Adipocyte (in vitro differentiated cells): Measurements from ENCODE around the gene OR7D4.
A peak's percentile ranks its signal among the peaks of the same experiment; 100 is the strongest.
"Not testable (repeated sequence)": the region's sequence is repeated elsewhere in the genome, so short reads cannot be mapped to it uniquely, and the experiment has no call there.

ENCODE experiments used
- DNase-seq: peaks from one replicate; pipeline ENCODE4 v3.0.0-alpha.2; 2015; ENCODE audit warnings: low read depth
- H3K27me3 ChIP-seq: replicated peaks from 2 replicates; pipeline ENCODE4 v1.7.0; 2013; ENCODE audit warnings: mild to moderate bottlenecking, low read length, moderate library complexity; ENCODE audit not compliant: control insufficient read depth, insufficient read depth
- H3K36me3 ChIP-seq: 2 replicates; pipeline ENCODE4 v1.7.0; 2013; ENCODE audit warnings: low read length, mild to moderate bottlenecking, moderate library complexity; ENCODE audit not compliant: control insufficient read depth, insufficient read depth, severe bottlenecking
- H3K4me1 ChIP-seq: 2 replicates; pipeline ENCODE4 v1.7.0; 2013; ENCODE audit warnings: mild to moderate bottlenecking, low read length, moderate library complexity; ENCODE audit not compliant: control insufficient read depth, insufficient read depth
- H3K4me3 ChIP-seq: 2 replicates; pipeline ENCODE4 v1.7.0; 2013; ENCODE audit warnings: mild to moderate bottlenecking, low read length, moderate library complexity
- H3K9ac ChIP-seq: 2 replicates; pipeline ENCODE4 v1.7.0; 2013; ENCODE audit warnings: mild to moderate bottlenecking, low read length, moderate library complexity
- H3K9me3 ChIP-seq: 2 replicates; pipeline ENCODE4 v1.7.0; 2013; ENCODE audit warnings: mild to moderate bottlenecking, low read length, moderate library complexity; ENCODE audit not compliant: control insufficient read depth

OR7D4 gene

DNA sequence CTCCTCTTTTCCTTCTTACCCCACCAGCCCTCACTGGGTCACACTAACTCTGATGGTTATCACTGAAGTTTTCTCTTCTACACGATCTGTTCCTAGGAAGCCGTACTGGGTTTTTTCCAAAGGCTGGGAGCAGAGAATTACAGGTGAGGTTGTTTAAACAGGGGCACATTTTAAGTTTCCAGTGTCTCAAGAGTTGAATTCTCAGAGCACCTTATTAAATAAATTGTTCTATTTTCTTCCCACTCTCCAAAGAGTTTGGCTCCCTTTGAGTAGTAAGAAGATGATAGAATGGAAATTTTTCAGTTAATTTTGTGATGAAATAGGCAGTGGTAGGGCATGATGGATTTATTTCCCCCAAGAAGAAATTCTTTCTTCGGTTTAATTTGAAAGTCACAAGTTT, at the start of gene OR7D4:
Gene OR7D4, minus strand, starts transcription at position 101 of the 400 bp plus-strand sequence. CDS start 4,752 bp downstream, outside the sequence.
- Histone ChIP-seq H3K36me3 (no peaks in the 10 kb centered on the region), H3K4me3 (no peak within 1 kb of the TSS), H3K27me3 (no peaks in the 10 kb centered on the region), H3K9ac (no peak within 1 kb of the TSS), H3K4me1 (no peaks in the 10 kb centered on the region), H3K9me3 (peaks cover 3% of the 10 kb centered on the region)
- no peak for DNase-seq

DNA sequence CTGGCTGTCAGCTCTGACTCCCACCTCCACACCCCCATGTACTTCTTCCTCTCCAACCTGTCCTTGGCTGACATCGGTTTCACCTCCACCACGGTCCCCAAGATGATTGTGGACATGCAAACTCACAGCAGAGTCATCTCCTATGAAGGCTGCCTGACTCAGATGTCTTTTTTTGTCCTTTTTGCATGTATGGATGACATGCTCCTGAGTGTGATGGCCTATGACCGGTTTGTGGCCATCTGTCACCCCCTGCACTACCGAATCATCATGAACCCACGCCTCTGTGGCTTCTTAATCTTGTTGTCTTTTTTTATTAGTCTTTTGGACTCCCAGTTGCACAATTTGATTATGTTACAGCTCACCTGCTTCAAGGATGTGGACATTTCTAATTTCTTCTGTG, 31.8 kb upstream of the OR7D4 start:
- no peak for DNase-seq
- Histone ChIP-seq H3K4me1 (no peaks in the 10 kb centered on the region), H3K36me3 (no peaks in the 10 kb centered on the region), H3K4me3 (no peak overlapping the region), H3K9ac (no peak overlapping the region), H3K9me3 (peaks cover 16% of the 10 kb centered on the region), H3K27me3 (no peaks in the 10 kb centered on the region)

DNA sequence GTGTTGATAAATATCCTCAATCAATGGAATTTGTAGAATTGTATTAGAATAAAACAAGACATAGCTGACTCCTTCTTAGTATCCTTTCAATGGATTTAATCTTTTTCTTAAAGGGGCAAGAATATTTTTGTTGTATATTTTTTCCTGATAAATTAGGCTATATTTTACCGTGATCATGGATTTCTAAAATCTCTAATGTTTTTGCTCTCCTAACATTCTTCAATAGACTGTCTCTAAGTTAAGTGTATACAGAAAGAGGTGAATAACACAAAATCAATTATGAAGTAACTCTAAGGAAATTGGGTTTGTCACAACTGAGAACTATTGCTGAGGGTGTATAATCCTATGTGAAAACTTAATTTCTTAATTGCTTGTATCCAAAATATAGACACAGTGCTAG, 31.2 kb upstream of the OR7D4 start, which contains the start of gene OR7E24:
Gene OR7E24, plus strand, starts transcription at position 301 of the 400 bp plus-strand sequence. CDS start 114 bp downstream, outside the sequence.
- H3K36me3 ChIP-seq: no peaks in the 10 kb centered on the region
- no peak for DNase-seq
- no peaks in the 10 kb centered on the region for H3K4me1 ChIP-seq
- H3K27me3 ChIP-seq: no peaks in the 10 kb centered on the region
- peaks cover 16% of the 10 kb centered on the region for H3K9me3 ChIP-seq
- H3K4me3 ChIP-seq: no peak within 1 kb of the TSS
- H3K9ac ChIP-seq: no peak within 1 kb of the TSS

DNA sequence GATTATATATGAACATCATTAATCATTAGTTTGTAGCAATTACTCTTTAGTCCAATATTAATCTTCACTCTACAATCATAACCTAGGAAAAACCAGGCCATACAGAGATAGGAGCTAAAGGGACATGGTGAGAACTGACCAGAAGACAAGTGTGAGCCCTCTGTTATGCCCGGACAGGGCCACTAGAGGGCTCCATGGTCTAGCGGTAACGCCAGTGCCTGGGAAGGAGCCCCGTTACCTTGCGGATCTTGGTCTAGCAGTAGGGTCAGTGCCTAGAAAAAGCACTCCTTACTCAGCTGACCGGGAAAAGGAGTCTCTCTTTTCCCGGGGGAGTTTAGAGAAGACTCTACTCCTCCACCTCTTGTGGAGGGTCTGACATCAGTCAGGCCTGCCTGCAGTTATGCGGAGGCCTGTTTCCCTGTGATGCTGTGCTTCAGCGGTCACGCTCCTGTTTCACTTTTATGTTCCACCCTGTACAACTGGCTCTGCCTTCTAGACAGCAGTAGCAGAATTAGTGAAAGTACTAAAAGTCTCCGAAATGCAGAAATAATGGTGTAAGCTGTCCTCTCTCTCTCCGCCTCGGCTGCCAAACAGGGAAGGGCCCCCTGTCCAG, 13.8 kb downstream of the OR7D4 start:
- Histone ChIP-seq H3K27me3 (no peaks in the 10 kb centered on the region), H3K4me1 (peaks cover 2% of the 10 kb centered on the region), H3K4me3 (peak overlapping the region; percentile 77), H3K36me3 (no peaks in the 10 kb centered on the region), H3K9ac (peak overlapping the region; percentile 60), H3K9me3 (no peaks in the 10 kb centered on the region)
- peak; percentile 82 for DNase-seq

DNA sequence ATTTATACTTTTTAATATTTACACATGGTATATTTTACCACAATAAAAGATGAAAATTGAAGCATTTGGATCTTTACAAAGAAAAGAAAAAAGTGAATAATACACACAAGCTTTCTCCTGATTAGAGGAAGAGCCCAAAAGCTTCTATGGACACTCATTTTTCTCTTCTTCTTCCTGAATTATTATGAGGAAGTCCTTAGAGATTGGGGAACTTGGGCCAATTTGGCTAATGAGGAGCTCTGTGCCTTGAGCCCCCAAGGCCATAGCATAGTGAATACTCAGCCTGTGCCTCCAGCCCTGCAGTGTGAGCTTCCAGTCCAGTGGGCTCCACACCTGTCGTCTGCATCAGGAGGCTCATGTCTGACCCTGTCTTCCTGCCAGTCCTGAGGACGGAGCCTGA, 21.3 kb downstream of the OR7D4 start:
- not testable (repeated sequence) for H3K9ac ChIP-seq, H3K4me1 ChIP-seq, H3K36me3 ChIP-seq, H3K27me3 ChIP-seq, DNase-seq, H3K9me3 ChIP-seq, H3K4me3 ChIP-seq

DNA sequence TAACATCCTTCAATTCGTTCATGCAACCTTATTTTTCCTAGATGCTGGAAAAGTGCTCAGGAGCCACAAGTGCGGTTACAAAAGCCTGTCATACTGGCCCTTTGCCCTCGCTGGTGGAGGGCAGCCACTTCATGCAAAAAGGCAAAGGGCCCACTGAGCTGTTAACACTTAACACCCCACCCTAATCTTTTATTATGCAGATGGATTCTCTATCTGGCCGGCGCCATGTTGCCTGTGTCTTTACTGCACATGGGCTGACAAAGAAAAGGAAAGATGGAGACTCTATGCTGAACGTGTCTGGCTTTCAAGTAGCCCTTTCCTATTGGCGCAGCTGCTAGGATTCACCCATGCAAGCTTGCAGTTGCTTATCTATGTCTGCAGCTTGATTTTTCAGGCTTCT, 29.9 kb downstream of the OR7D4 start:
- no peak overlapping the region for H3K4me3 ChIP-seq
- no peaks in the 10 kb centered on the region for H3K27me3 ChIP-seq
- H3K4me1 ChIP-seq: no peaks in the 10 kb centered on the region
- H3K9ac ChIP-seq: no peak overlapping the region
- no peak for DNase-seq
- H3K9me3 ChIP-seq: peaks cover 7% of the 10 kb centered on the region
- H3K36me3 ChIP-seq: no peaks in the 10 kb centered on the region

DNA sequence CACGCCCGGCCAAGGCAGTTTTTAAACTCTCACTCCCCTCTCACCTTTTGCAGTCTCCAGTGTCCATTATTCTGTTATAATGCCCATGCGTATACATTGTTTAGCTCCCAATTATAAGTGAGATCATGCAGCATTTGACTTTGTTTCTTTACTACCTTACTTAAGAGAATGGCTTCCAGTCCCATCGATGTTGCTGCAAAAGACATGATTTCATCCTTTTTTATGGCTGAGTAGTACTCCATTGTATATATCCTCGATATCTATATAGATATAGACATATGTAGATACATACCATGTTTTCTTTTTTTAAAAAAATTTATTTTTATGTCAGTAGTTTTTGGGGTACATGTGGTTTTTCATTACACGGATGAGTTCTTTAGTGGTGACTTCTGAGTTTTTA, 32.2 kb downstream of the OR7D4 start:
- Histone ChIP-seq H3K36me3 (no peaks in the 10 kb centered on the region), H3K4me3 (no peak overlapping the region), H3K9me3 (peaks cover 4% of the 10 kb centered on the region), H3K27me3 (no peaks in the 10 kb centered on the region), H3K4me1 (no peaks in the 10 kb centered on the region), H3K9ac (no peak overlapping the region)
- DNase-seq: no peak

DNA sequence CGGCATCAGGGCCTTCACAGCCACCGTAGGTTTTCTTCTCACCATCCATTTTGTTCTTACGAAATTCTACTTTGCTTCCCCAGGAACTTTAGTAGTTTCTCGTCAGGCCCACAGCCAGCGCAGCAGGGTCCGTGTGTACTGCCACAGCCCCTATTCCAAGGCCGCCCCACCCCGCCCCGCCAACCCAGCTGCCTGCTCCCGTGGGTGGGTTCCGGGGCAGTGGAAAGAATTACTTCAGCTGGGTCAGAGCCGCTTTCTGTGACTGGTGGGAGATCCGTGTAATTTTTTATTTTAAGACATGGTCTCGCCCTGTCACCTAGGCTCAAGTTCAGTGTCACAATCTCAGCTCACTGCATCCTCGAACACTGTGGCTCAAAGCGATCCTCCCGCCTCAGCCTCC, 36.4 kb downstream of the OR7D4 start:
- no peak for DNase-seq
- no peaks in the 10 kb centered on the region for H3K36me3 ChIP-seq
- H3K4me3 ChIP-seq: no peak overlapping the region
- no peaks in the 10 kb centered on the region for H3K27me3 ChIP-seq
- no peak overlapping the region for H3K9ac ChIP-seq
- no peaks in the 10 kb centered on the region for H3K9me3 ChIP-seq
- no peaks in the 10 kb centered on the region for H3K4me1 ChIP-seq

DNA sequence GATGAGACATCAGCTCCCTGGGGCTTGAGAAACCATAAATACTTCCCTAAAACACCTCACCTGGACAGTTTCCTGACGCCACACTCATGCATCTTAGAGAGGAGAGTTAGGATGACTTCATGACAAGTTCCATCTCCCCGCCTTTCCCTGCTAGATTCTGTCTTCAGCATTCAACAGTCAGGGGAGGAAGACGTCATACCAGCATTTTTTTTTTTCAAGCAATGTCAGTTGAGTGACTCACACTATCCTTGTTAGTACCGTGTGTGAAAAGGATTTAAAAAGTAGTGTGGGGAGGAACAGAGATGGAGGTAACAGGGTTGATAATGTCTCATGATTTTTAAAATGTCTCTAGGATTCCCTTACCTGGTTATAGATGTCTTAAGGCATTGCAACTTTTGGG, 40.5 kb downstream of the OR7D4 start, which contains the start of gene OR7D2:
Gene OR7D2, plus strand, starts transcription at position 79 of the 400 bp plus-strand sequence. CDS start 6,803 bp downstream, outside the sequence.
- Histone ChIP-seq H3K9ac (no peak within 1 kb of the TSS), H3K27me3 (no peaks in the 10 kb centered on the region), H3K9me3 (no peaks in the 10 kb centered on the region), H3K4me3 (no peak within 1 kb of the TSS), H3K4me1 (no peaks in the 10 kb centered on the region), H3K36me3 (no peaks in the 10 kb centered on the region)
- DNase-seq: no peak

DNA sequence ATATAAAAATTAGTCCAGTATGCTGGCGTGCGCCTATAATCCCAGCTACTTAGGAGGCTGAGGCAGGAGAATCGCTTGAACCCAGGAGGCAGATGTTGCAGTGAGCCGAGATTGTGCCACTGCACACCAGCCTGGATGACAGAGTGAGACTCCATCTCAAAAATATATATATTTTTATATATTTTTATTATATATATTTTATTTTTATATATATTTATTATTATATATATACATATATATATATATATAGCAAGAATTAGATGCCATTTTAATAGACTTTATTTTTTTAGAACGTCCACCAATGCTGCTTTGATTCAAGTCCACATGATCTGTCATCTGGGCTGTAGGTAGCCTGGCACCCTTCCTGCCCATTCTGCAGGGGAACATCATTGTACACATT, 44.1 kb downstream of the OR7D4 start:
- peaks cover 17% of the 10 kb centered on the region for H3K4me1 ChIP-seq
- DNase-seq: no peak
- H3K27me3 ChIP-seq: no peaks in the 10 kb centered on the region

DNA sequence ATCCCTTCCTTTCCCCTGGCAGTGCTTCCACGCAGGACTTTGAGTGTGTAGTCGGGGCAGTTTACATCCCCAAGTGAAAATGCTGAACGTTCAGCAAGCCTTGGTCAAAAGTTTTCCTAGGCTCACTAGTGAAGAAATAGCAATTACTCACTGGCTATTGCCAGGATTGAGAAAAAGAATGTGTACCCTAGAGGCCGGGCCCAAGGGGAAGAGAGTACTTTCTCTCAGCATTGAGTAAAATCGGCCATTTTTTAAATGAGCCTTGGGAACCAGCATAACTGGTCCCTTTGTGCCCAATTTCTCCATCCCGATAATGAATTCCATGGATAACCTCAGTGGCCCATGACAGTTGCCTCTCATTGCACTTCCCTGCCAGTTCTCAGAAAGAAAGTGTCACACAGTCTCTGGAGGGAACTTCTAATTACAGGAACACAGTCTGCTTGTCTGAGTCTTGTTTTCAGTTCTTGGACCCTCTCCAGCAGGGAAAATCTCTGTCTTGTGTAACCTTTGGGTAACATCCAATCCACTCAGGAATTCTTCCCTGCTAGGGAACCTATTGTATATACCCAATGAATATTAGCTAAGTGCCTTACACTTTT, 47.9 kb downstream of the OR7D4 start:
- Histone ChIP-seq H3K9ac (no peak overlapping the region), H3K9me3 (no peaks in the 10 kb centered on the region), H3K4me1 (peaks cover 17% of the 10 kb centered on the region), H3K36me3 (peaks cover 9% of the 10 kb centered on the region), H3K27me3 (no peaks in the 10 kb centered on the region), H3K4me3 (no peak overlapping the region)
- DNase-seq: no peak

More for the DNA sequence above, 44.1 kb downstream of the OR7D4 start:
- no peaks in the 10 kb centered on the region for H3K36me3 ChIP-seq
- no peak overlapping the region for H3K4me3 ChIP-seq
- H3K9ac ChIP-seq: no peak overlapping the region
- no peaks in the 10 kb centered on the region for H3K9me3 ChIP-seq
